Activated T-cell treated with anti-CD3 and anti-CD28 coated beads for 4 hours (primary cell): Measurements from ENCODE around the gene ZNF593.

Experiments
- DNase-seq: peaks from one replicate; pipeline ENCODE4 v3.0.0-alpha.2; 2020

ZNF593 gene

GRCh38 chr1:26171084-26172072, 1.7 kb downstream of the ZNF593 start, which contains the start of gene ZNF593OS:
ZNF593OS (minus strand) TSS chr1:26171832; CDS start chr1:26171661, 171 bp downstream.
- DNase-seq, result no peak

- DNase-seq, result no peak
Measured at GRCh38 chr1:26175346-26175745, 5.6 kb downstream of the ZNF593 start.

- no peak for DNase-seq
Measured at GRCh38 chr1:26177182-26177684, 7.5 kb downstream of the ZNF593 start, which contains the start of gene CNKSR1. CNKSR1 (plus strand) TSS chr1:26177491; CDS start chr1:26177548, 57 bp downstream.

- DNase-seq, result no peak
Measured at GRCh38 chr1:26180010-26180506, 10.3 kb downstream of the ZNF593 start.

- no peak for DNase-seq
Measured at GRCh38 chr1:26181586-26182382, 12.1 kb downstream of the ZNF593 start.

GRCh38 chr1:26182383-26182696, 12.6 kb downstream of the ZNF593 start:
- DNase-seq, result no peak

GRCh38 chr1:26184086-26184485, 14.4 kb downstream of the ZNF593 start:
- no peak for DNase-seq

- DNase-seq, result no peak
Measured at GRCh38 chr1:26184883-26185282, 15.2 kb downstream of the ZNF593 start.

- DNase-seq, result no peak
Measured at GRCh38 chr1:26187882-26188281, 18.2 kb downstream of the ZNF593 start.

GRCh38 chr1:26188477-26188876, 18.8 kb downstream of the ZNF593 start:
- DNase-seq, result no peak

GRCh38 chr1:26189331-26189730, 19.6 kb downstream of the ZNF593 start:
- DNase-seq, result no peak

- no peak for DNase-seq
Measured at GRCh38 chr1:26189751-26190275, 20.1 kb downstream of the ZNF593 start.

GRCh38 chr1:26190373-26190987, 20.8 kb downstream of the ZNF593 start, which contains the start of gene CATSPER4:
CATSPER4 (plus strand) TSS chr1:26190602; CDS start chr1:26190628, 26 bp downstream.
- DNase-seq, result no peak

GRCh38 chr1:26191739-26192138, 22.0 kb downstream of the ZNF593 start:
- DNase-seq, result no peak

GRCh38 chr1:26195805-26196204, 26.1 kb downstream of the ZNF593 start:
- no peak for DNase-seq

GRCh38 chr1:26197301-26197700, 27.6 kb downstream of the ZNF593 start:
- no peak for DNase-seq

GRCh38 chr1:26197813-26198212, 28.1 kb downstream of the ZNF593 start:
- DNase-seq, result no peak

GRCh38 chr1:26200413-26200812, 30.7 kb downstream of the ZNF593 start:
- DNase-seq, result no peak

- no peak for DNase-seq
Measured at GRCh38 chr1:26203642-26204318, 34.1 kb downstream of the ZNF593 start.

- no peak for DNase-seq
Measured at GRCh38 chr1:26210147-26210870, 40.6 kb downstream of the ZNF593 start.

GRCh38 chr1:26212726-26213125, 43.0 kb downstream of the ZNF593 start:
- no peak for DNase-seq
